ENCODE data around the gene TDRD15. TPM values are rescaled to one million over a fixed set of nuclear protein-coding genes. Genes with fewer than 3 reads are reported as not detected.
"Not testable (repeated sequence)": the region's sequence is repeated elsewhere in the genome, so short reads cannot be mapped to it uniquely, and the experiment has no call there.

Gene TDRD15
- total and polyA plus RNA-seq, 2 of the 4 experiments (the other 2 are of a cell fraction) = not detected

DNA sequence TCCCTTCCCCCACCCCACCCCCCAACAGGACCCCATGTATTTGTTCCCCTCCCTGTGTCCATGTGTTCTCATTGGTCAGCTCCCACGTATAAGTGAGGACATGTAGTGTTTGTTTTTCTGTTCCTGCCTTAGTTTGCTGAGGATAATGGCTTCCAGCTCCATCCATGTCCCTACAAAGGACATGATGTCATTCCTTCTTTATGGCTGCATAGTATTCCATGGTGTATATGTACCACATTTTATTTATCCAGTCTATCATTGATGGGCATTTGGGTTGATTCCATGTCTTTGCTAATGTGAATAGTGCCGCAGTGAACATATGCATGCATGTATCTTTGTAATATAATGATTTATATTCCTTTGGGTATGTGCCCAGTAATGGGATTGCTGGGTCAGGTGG is 27.5 kb downstream of the TDRD15 start:
- H4K91ac ChIP-seq (ENCODE audit: insufficient read depth, low read depth, low read length); in situ Hi-C loops (cut with MboI; ENCODE audit: low sequenced_read_pairs); intact Hi-C loops (cut with micrococcal nuclease): not testable (repeated sequence)

More for the DNA sequence above, 27.5 kb downstream of the TDRD15 start:
- H3K9me1 ChIP-seq (ENCODE audit: insufficient read depth, low read length); H2BK120ac ChIP-seq (ENCODE audit: low read depth, low read length); CTCF ChIA-PET; H2BK20ac ChIP-seq (ENCODE audit: low read depth, low read length); H3K9ac ChIP-seq (ENCODE audit: low read depth, low read length); H3K27me3 ChIP-seq (ENCODE audit: control insufficient read depth, insufficient read depth, low read length); dilution Hi-C loops (cut with HindIII; ENCODE audit: low sequenced_read_pairs, unreplicated experiment); H2BK5ac ChIP-seq (ENCODE audit: low read depth, low read length, poor library complexity, severe bottlenecking); H3K18ac ChIP-seq (ENCODE audit: low read depth, low read length); BruUV-seq (replicated peaks); H3K23ac ChIP-seq (ENCODE audit: low read depth, low read length); H4K8ac ChIP-seq (ENCODE audit: low read depth in 2 of 2, low read length in 2 of 2); H2AK9ac ChIP-seq (replicated peaks; ENCODE audit: low read depth, low read length, poor library complexity); H3K27ac ChIP-seq (ENCODE audit: insufficient read depth, low read length); H4K5ac ChIP-seq (ENCODE audit: low read depth, low read length); H4K20me1 ChIP-seq (ENCODE audit: insufficient read depth, low read length); DNase-seq; H3K4me2 ChIP-seq (ENCODE audit: low read depth, low read length); H3K36me3 ChIP-seq (ENCODE audit: control insufficient read depth, insufficient read depth, low read length); H3K56ac ChIP-seq (ENCODE audit: extremely low read depth, insufficient read depth, low read length); ATAC-seq (ENCODE audit: low read depth); POLR2A ChIA-PET (ENCODE audit: unreplicated experiment); H2AFZ ChIP-seq (replicated peaks; ENCODE audit: low read length, poor library complexity); H3K79me1 ChIP-seq (ENCODE audit: low read depth in 1 of 2, low read length in 2 of 2); H3K4me3 ChIP-seq (ENCODE audit: insufficient read depth, low read depth, low read length); H3K14ac ChIP-seq (replicated peaks; ENCODE audit: low read depth, low read length); H3K4me1 ChIP-seq (ENCODE audit: control insufficient read depth, insufficient read depth, low read length); H3K4ac ChIP-seq (ENCODE audit: low read depth, low read length); H3K9me3 ChIP-seq (ENCODE audit: control insufficient read depth, insufficient read depth, low read length); H2BK15ac ChIP-seq (ENCODE audit: low read depth, low read length); H2AK5ac ChIP-seq (ENCODE audit: low read depth, low read length): not testable (repeated sequence)
- no CpG with 5 or more reads among the region's 2 CpGs for WGBS, 2 experiments (ENCODE audit: extremely low coverage in 2 of 2, insufficient read length in 1 of 2)
